Endothelial cell of umbilical vein (primary cell): ENCODE data around the gene GPSM1. TPM values are rescaled to one million over a fixed set of nuclear protein-coding genes. Genes with fewer than 3 reads are reported as not detected.

ENCODE experiments used
- BruUV-seq: library from RNA; stranded (reverse); fragments of 400-500 nt; replicated peaks from 2 replicates; lab custom pipeline; 2021; lab: Mats Ljungman, UMichigan
- CTCF ChIA-PET: fragments of 300-600, 350-600 bp; sonication (Branson Sonifier 250); formaldehyde crosslinking; loops from one replicate; lab custom pipeline; 2021; ENCODE audit warnings: antibody characterized with exemption, inconsistent platforms; lab: Charles Lee
- POLR2A ChIA-PET: fragments of 300-600, 350-600 bp; sonication (Branson Sonifier 250); formaldehyde crosslinking; loops from one replicate; lab custom pipeline; 2021; ENCODE audit warnings: antibody characterized with exemption, inconsistent platforms; lab: Charles Lee
- DNase-seq: peaks from one replicate; pipeline ENCODE4 v3.0.0-alpha.2; 2011; ENCODE audit warnings: low read depth, low spot score
- FAIRE-seq: peaks from 2 replicates; lab custom pipeline; 2011; peaks lifted over from hg19 to GRCh38; lab: Jason Lieb, UNC
- H2AFZ ChIP-seq: 2 replicates; pipeline ENCODE4 v1.6.0; 2012; ENCODE audit warnings: low read depth, low read length, control low read depth, inconsistent platforms
- H3K27ac ChIP-seq: 2 replicates; pipeline ENCODE4 v1.5.1; 2011; ENCODE audit warnings: low read depth, mild to moderate bottlenecking, control low read depth, low read length, moderate library complexity; ENCODE audit not compliant: insufficient read depth
- H3K27me3 ChIP-seq, 2 experiments: 2 replicates each; pipeline versions ENCODE4 v1.6.0 to v1.6.1; 2011; ENCODE audit warnings: low read length in 2 of 2, mixed read lengths in 1 of 2; ENCODE audit not compliant: control insufficient read depth in 2 of 2, insufficient read depth in 2 of 2
- H3K36me3 ChIP-seq, 2 experiments: 2 replicates in 1 of 2; 3 replicates in 1 of 2; pipeline ENCODE4 v1.5.1; 2011; ENCODE audit warnings: low read length in 2 of 2, mild to moderate bottlenecking in 1 of 2, moderate library complexity in 1 of 2; ENCODE audit not compliant: control insufficient read depth in 2 of 2, insufficient read depth in 2 of 2; ENCODE audit errors: extremely low read depth in 1 of 2
- H3K4me1 ChIP-seq: 3 replicates; pipeline ENCODE4 v1.5.1; 2011; ENCODE audit warnings: mild to moderate bottlenecking, low read length; ENCODE audit not compliant: control insufficient read depth, insufficient read depth; ENCODE audit errors: extremely low read depth
- H3K4me2 ChIP-seq: 2 replicates; pipeline ENCODE4 v1.6.1; 2011; ENCODE audit warnings: low read length, control low read depth, mixed read lengths; ENCODE audit not compliant: insufficient read depth
- H3K4me3 ChIP-seq, 3 experiments: fragments of 200-600 bp in 1 of 3; sonication (generic), shearing (Covaris generic) in 1 of 3; replicated peaks in 1 of 3; 2 replicates each; pipeline ENCODE4 v1.5.1; 2011 to 2016; ENCODE audit warnings: control low read depth in 3 of 3, low read length in 3 of 3, mild to moderate bottlenecking in 2 of 3, inconsistent platforms in 1 of 3, low read depth in 1 of 3, moderate library complexity in 1 of 3; ENCODE audit not compliant: insufficient read depth in 1 of 3
- H3K79me2 ChIP-seq: 2 replicates; pipeline ENCODE4 v1.6.0; 2012; ENCODE audit warnings: low read length, inconsistent platforms; ENCODE audit not compliant: control insufficient read depth, insufficient read depth
- H3K9ac ChIP-seq: replicated peaks from 2 replicates; pipeline ENCODE3; 2011; ENCODE audit warnings: low read length, control low read depth; ENCODE audit not compliant: insufficient read depth; ENCODE audit errors: extremely low read depth
- H3K9me1 ChIP-seq: replicated peaks from 3 replicates; pipeline ENCODE4 v1.6.0; 2011; ENCODE audit warnings: mild to moderate bottlenecking, low read length; ENCODE audit not compliant: control insufficient read depth, insufficient read depth; ENCODE audit errors: extremely low read depth
- H3K9me3 ChIP-seq: replicated peaks from 2 replicates; pipeline ENCODE4 v1.5.1; 2012; ENCODE audit warnings: low read length, inconsistent platforms; ENCODE audit not compliant: control insufficient read depth, insufficient read depth
- H4K20me1 ChIP-seq: replicated peaks from 2 replicates; pipeline ENCODE3; 2011; ENCODE audit warnings: mild to moderate bottlenecking, low read length; ENCODE audit not compliant: control insufficient read depth, insufficient read depth; ENCODE audit errors: extremely low read depth
- EZH2 ChIP-seq: IDR thresholded peaks from 2 replicates; pipeline ENCODE4 v1.6.1; 2012; ENCODE audit warnings: borderline replicate concordance, low read depth, mild to moderate bottlenecking, moderate library complexity, low read length, inconsistent platforms; ENCODE audit not compliant: severe bottlenecking
- GATA2 ChIP-seq: IDR thresholded peaks from 2 replicates; pipeline ENCODE4 v1.7.0; 2011; ENCODE audit warnings: low read depth, mild to moderate bottlenecking, moderate library complexity, mixed read lengths, low read length; ENCODE audit not compliant: insufficient read length, insufficient read depth
- MYC ChIP-seq: IDR thresholded peaks from one replicate; pipeline ENCODE4 v1.6.1; 2011; ENCODE audit warnings: mild to moderate bottlenecking, low read depth, low read length
- POLR2A ChIP-seq: IDR thresholded peaks from 2 replicates; pipeline ENCODE4 v1.6.1; 2012; ENCODE audit warnings: low read depth, mild to moderate bottlenecking, control low read depth, low read length
- POLR2AphosphoS5 ChIP-seq: IDR thresholded peaks from 2 replicates; pipeline ENCODE4 v1.6.1; 2012; ENCODE audit warnings: low read depth, mild to moderate bottlenecking, control low read depth, low read length, moderate library complexity; ENCODE audit not compliant: insufficient read depth
- dilution Hi-C: fragments of 300-500 bp; cut with MboI; formaldehyde crosslinking; loops from one replicate; pipeline ENCODE4 v1.15.0; 2019; ENCODE audit warnings: low sequenced_read_pairs; ENCODE audit not compliant: extremely low pct_ligation_motif_present
- intact Hi-C: fragments of 100-400 bp; cut with micrococcal nuclease; formaldehyde crosslinking; loops from one replicate; pipeline ENCODE4 v1.10.0; 2022
- polyA plus RNA-seq, 4 experiments: library from polyadenylated mRNA; depleted of rRNA in 3 of 4; stranded (reverse) in 3 of 4; unstranded in 1 of 4; fragments of >200 nt; gene quantifications; 2 replicates each; pipeline versions ENCODE4 v1.2.1 to v1.2.3, GENCODE V29; 2011 to 2012; ENCODE audit warnings: missing spikeins in 1 of 4
- total RNA-seq: library from RNA; stranded (reverse); gene quantifications from 2 replicates; pipeline ENCODE4 v1.2.3, GENCODE V29; 2021
- TF ChIP-seq, protein P1 (sequence below), 2 donors: IDR thresholded peaks; 1 replicate in 1 of 2; 2 replicates in 1 of 2; pipeline ENCODE4 v1.5.1; 2011; ENCODE audit warnings: low read length in 2 of 2, mild to moderate bottlenecking in 2 of 2, moderate library complexity in 2 of 2, control low read depth in 1 of 2, inconsistent platforms in 1 of 2, low read depth in 1 of 2; ENCODE audit not compliant: insufficient read depth in 1 of 2; ENCODE audit errors: extremely low read depth in 1 of 2
- TF ChIP-seq, protein P2 (sequence below): IDR thresholded peaks from 2 replicates; pipeline ENCODE4 v1.6.1; 2011; ENCODE audit not compliant: insufficient read depth, insufficient read length

Gene GPSM1
- total and polyA plus RNA-seq, 2 donors (not counting 3 experiments of a cell fraction or from before 2014, with no cell fraction given) = 34.6 to 47.1 TPM

DNA sequence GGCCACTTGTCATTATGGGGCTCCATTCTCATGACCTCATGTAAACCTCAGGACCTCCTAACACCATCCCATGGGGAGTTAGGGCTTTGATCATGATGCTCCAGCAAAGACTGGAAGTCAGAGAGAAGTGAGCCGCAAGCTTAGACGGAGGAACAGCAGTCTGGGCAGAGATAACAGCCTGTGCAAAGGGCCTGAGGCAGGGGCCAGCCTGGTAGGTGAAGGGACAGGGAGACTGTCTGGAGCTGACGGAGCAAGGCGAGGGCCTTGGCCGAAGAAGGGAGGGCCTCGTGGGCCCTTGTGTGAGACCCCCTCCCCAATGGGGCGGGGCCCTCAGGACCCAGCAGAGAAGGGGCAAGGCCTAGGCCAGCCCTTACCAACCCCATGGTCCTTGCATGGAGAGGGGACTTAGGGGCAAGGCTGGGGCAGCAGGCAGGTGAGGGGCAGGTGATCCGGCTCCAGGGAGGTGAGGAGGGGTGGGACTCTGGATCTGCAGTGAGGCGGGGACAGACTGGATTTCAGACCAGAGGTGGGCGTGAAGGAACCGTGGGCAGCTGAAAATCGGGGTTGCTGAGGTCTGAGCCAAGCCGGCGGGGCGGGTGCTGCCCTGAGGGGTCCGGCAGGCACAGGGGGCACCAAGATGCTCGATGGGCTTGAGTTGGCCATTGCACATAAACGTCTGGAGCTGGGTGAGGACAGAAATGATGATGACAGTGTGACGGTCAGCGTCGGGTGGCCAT, 17.4 kb downstream of the GPSM1 start:
- peaks cover 2 to 6% of the 10 kb centered on the region in 2 experiments for H3K36me3 ChIP-seq
- TF ChIP-seq GATA2 (no peak), POLR2AphosphoS5 (peak; percentile 45), EZH2 (no peak), POLR2A (no peak), MYC (no peak)
- TF ChIP-seq, protein P1, sequence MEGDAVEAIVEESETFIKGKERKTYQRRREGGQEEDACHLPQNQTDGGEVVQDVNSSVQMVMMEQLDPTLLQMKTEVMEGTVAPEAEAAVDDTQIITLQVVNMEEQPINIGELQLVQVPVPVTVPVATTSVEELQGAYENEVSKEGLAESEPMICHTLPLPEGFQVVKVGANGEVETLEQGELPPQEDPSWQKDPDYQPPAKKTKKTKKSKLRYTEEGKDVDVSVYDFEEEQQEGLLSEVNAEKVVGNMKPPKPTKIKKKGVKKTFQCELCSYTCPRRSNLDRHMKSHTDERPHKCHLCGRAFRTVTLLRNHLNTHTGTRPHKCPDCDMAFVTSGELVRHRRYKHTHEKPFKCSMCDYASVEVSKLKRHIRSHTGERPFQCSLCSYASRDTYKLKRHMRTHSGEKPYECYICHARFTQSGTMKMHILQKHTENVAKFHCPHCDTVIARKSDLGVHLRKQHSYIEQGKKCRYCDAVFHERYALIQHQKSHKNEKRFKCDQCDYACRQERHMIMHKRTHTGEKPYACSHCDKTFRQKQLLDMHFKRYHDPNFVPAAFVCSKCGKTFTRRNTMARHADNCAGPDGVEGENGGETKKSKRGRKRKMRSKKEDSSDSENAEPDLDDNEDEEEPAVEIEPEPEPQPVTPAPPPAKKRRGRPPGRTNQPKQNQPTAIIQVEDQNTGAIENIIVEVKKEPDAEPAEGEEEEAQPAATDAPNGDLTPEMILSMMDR (IDR thresholded peaks at IDR 0.05; ENCODE audit: extremely low read depth in 1 of 2, insufficient read depth in 1 of 2, low read depth in 1 of 2, low read length in 2 of 2) = no peak
- TF ChIP-seq, protein P2, sequence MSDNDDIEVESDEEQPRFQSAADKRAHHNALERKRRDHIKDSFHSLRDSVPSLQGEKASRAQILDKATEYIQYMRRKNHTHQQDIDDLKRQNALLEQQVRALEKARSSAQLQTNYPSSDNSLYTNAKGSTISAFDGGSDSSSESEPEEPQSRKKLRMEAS = no peak
- no peak overlapping the region for H3K4me2 ChIP-seq
- no peak overlapping the region for H3K4me3 ChIP-seq
- no peaks in the 10 kb centered on the region for H3K9me1 ChIP-seq
- H3K4me1 ChIP-seq = peaks cover 10% of the 10 kb centered on the region
- DNase-seq = no peak
- no TSS peak for BruUV-seq
- no peaks in the 10 kb centered on the region for H3K9me3 ChIP-seq
- H3K79me2 ChIP-seq = no peaks in the 10 kb centered on the region
- no peaks in the 10 kb centered on the region for H4K20me1 ChIP-seq
- dilution Hi-C loops (no loop called here), intact Hi-C loops (no loop called here)
- no peak overlapping the region for H2AFZ ChIP-seq
- ChIA-PET CTCF (interaction anchor here (0.6 to 2.9 kb wide), 5 partner anchors 13 to 65 kb away, joined by 3 to 25 read pairs (median 3); partner anchors contain the start of gene DNLZ), POLR2A (no interaction called here)
- H3K27me3 ChIP-seq = no peaks in the 10 kb centered on the region
- no peak overlapping the region for H3K9ac ChIP-seq
- FAIRE-seq = no peak
- no peak overlapping the region for H3K27ac ChIP-seq
